Left renal cortex interstitium (tissue), 4 donors: ENCODE data around the gene ALPP. TPM values are rescaled to one million over a fixed set of nuclear protein-coding genes. Genes with fewer than 3 reads are reported as not detected.
"Not testable (repeated sequence)": the region's sequence is repeated elsewhere in the genome, so short reads cannot be mapped to it uniquely, and the experiment has no call there.

Experiments
- DNase-seq, 4 donors: peaks; one replicate each; pipeline ENCODE4 v3.0.0-alpha.2; 2013; ENCODE audit warnings: low read depth in 4 of 4, low spot score in 2 of 4, missing footprints in 1 of 4
- polyA plus RNA-seq, 4 donors: library from polyadenylated mRNA; unstranded; fragments of 120-200 nt; gene quantifications; one replicate each; pipeline ENCODE4 v1.2.1, GENCODE V29; 2013; ENCODE audit not compliant: insufficient read length in 4 of 4

Gene ALPP
- polyA plus RNA-seq, 4 donors, result 0.09 to 0.13 TPM; not detected in 2

- not testable (repeated sequence) for DNase-seq
Observed at GRCh38 chr2:232363064-232363783, 15.3 kb upstream of the ALPP start.

GRCh38 chr2:232363784-232364615 is 14.6 kb upstream of the ALPP start:
- no peak for DNase-seq

- DNase-seq, result not testable (repeated sequence)
Observed at GRCh38 chr2:232364806-232365594, 13.6 kb upstream of the ALPP start.

GRCh38 chr2:232365621-232366321 is 12.8 kb upstream of the ALPP start:
- no peak for DNase-seq

GRCh38 chr2:232366461-232366860 is 12.1 kb upstream of the ALPP start:
- not testable (repeated sequence) for DNase-seq

- DNase-seq, result no peak
Observed at GRCh38 chr2:232367016-232367415, 11.5 kb upstream of the ALPP start.

- no peak for DNase-seq
Observed at GRCh38 chr2:232367591-232368233, 10.8 kb upstream of the ALPP start.

- no peak for DNase-seq
Observed at GRCh38 chr2:232368311-232368731, 10.2 kb upstream of the ALPP start.

GRCh38 chr2:232369126-232369951 is 9.2 kb upstream of the ALPP start:
- DNase-seq, result no peak

GRCh38 chr2:232370007-232370406 is 8.5 kb upstream of the ALPP start:
- DNase-seq, result not testable (repeated sequence)

- no peak for DNase-seq
Observed at GRCh38 chr2:232372231-232373208, 6.0 kb upstream of the ALPP start.

- no peak for DNase-seq
Observed at GRCh38 chr2:232374356-232374755, 4.2 kb upstream of the ALPP start.

- no peak for DNase-seq
Observed at GRCh38 chr2:232375164-232375563, 3.4 kb upstream of the ALPP start.

- no peak for DNase-seq
Observed at GRCh38 chr2:232376260-232376659, 2.3 kb upstream of the ALPP start.

- no peak for DNase-seq
Observed at GRCh38 chr2:232376713-232377112, 1.8 kb upstream of the ALPP start.

GRCh38 chr2:232377319-232377718 is 1.2 kb upstream of the ALPP start:
- DNase-seq, result no peak

GRCh38 chr2:232377841-232378734 is 463 bp upstream of the ALPP start:
- no peak for DNase-seq
